GM12892 (cell line): ENCODE results near the gene PTPA.

Experiments
- DNase-seq: peaks from one replicate; pipeline ENCODE4 v3.0.0; 2011; ENCODE audit not compliant: insufficient read length
- FAIRE-seq: peaks from 2 replicates; lab custom pipeline; 2011; peaks lifted over from hg19 to GRCh38; lab: Jason Lieb, UNC
- POLR2A ChIP-seq: IDR thresholded peaks from 2 replicates; pipeline ENCODE4 v1.6.1; 2011; ENCODE audit warnings: low read depth, low read length, control low read depth
- POLR2AphosphoS5 ChIP-seq: IDR thresholded peaks from 2 replicates; pipeline ENCODE4 v1.6.1; 2011; ENCODE audit warnings: low read depth, low read length, control low read depth
- TAF1 ChIP-seq: IDR thresholded peaks from 2 replicates; pipeline ENCODE4 v1.6.1; 2011; ENCODE audit warnings: low read depth, mild to moderate bottlenecking, control low read depth, low read length, borderline replicate concordance

PTPA gene

DNA sequence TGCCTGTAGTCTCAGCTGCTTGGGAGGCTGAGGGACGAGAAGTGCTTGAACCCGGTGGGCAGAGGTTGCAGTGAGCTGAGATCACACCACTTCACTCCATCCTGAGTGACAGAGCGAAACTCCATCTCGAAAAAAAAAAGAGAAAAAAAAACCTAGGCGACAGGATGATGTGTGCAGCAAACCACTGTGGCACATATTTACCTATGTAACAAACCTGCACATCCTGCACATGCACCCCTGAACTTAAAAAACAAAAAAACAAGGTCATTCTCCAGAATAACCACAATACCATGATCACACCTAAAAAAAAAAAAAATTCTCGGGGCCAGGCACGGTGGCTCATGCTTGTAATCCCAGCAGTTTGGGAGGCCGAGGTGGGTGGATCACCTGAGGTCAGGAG is 37.8 kb upstream of the PTPA start:
- no peak for FAIRE-seq
- no peak for TF ChIP-seq POLR2AphosphoS5
- no peak for TF ChIP-seq TAF1
- TF ChIP-seq POLR2A = no peak
- no peak for DNase-seq

- DNase-seq (no peak), FAIRE-seq (no peak)
- no peak for TF ChIP-seq POLR2A
Measured at GRCh38 chr9:129074106-129074505, 37.1 kb upstream of the PTPA start.

DNA sequence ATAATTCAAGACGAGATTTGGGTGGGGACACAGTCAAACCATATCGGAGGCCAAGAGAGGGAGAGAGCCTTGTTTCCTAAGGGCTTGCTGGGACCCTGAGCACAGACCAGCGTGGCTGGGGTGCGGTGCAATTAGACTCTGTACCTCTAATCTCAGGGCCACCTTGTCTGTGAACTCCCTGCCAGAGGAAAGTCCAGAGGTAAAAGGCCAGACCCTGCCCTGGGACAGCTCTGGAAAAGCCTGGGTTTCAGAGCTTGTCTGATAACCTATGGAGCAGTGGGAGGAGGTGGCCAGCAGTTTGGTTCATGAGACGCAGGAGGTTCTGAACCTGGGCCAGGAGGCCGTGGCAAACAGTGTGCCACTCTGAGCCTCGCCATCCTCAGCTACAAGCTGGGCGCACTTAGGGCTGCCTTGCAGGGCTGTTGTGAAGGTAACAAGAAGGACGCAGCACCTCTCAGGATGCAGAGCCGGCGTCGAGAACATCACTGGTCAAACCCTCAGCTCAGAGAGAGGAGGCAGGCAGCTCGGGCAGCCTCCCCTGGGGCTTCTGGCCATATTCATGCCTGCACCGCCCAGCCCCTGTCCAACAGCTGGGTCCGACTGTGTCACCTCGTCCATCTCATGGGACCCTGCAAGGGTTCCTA is 35.1 kb upstream of the PTPA start:
- no peak for TF ChIP-seq POLR2A
- no peak for TF ChIP-seq TAF1
- no peak for TF ChIP-seq POLR2AphosphoS5
- FAIRE-seq (no peak), DNase-seq (no peak)

- DNase-seq (no peak), FAIRE-seq (no peak)
- TF ChIP-seq POLR2AphosphoS5 (no peak), TAF1 (no peak), POLR2A (no peak)
Measured at GRCh38 chr9:129076640-129077037, 34.6 kb upstream of the PTPA start.

DNA sequence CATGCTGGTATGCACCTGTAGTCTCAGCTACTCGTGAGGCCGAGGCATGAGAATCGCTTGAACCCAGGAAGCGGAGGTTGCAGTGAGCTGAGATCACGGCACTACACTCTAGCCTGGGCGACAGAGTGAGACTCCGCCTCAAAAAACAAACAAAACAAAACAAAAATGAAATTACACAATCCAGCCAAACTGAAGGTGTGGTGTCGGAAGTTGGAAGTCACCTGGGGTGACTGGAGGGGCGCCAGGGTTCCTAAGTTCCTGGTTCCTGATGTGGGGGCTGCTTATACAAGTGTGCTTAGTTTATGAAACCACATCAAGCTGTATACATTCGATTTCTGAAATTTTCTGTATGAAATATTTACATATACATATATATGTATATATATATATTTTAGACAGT is 34.0 kb upstream of the PTPA start:
- DNase-seq (no peak), FAIRE-seq (no peak)
- TF ChIP-seq POLR2AphosphoS5 = no peak
- TF ChIP-seq TAF1 = no peak
- TF ChIP-seq POLR2A = no peak

GRCh38 chr9:129078691-129079503 is 32.3 kb upstream of the PTPA start:
- FAIRE-seq (no peak), DNase-seq (no peak)
- no peak for TF ChIP-seq POLR2AphosphoS5
- TF ChIP-seq POLR2A = no peak
- no peak for TF ChIP-seq TAF1

- TF ChIP-seq POLR2A (no peak), POLR2AphosphoS5 (no peak), TAF1 (no peak)
- FAIRE-seq (no peak), DNase-seq (no peak)
Measured at GRCh38 chr9:129079829-129080228, 31.4 kb upstream of the PTPA start.

DNA sequence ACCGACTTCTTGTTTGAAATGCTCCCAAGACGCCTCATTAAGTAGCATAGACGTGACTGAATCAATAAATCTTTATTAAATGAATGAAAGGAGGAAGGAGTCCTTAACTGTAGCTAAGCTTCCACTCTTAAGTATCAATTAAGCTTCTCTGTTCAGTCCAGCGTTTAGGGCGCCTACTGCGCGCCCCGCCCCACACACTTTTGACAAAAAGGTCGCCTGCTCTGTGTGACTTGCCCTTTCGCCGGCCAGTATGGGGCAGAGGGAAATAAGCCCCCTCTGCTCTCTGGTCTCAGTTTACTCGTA is 31.0 kb upstream of the PTPA start:
- TF ChIP-seq TAF1 (no peak), POLR2AphosphoS5 (no peak), POLR2A (no peak)
- DNase-seq (no peak), FAIRE-seq (no peak)

GRCh38 chr9:129080601-129081387 is 30.4 kb upstream of the PTPA start, which contains the start of gene DOLPP1:
TSS of gene DOLPP1 (plus strand) at chr9:129081111. CDS start at chr9:129081132, 21 bp downstream.
- DNase-seq (peak; percentile 100), FAIRE-seq (peak; percentile 98)
- peak; percentile 84; the same call in 1 of the 2 replicates for TF ChIP-seq POLR2A
- peak; percentile 83 for TF ChIP-seq POLR2AphosphoS5
- TF ChIP-seq TAF1 = peak; percentile 15; the same call in 1 of the 2 replicates

GRCh38 chr9:129081388-129081904 is 29.8 kb upstream of the PTPA start:
- FAIRE-seq (no peak), DNase-seq (peak; percentile 98)
- TF ChIP-seq TAF1 = no peak
- TF ChIP-seq POLR2AphosphoS5 = no peak; the same call in 1 of the 2 replicates
- peak; percentile 39; the same call in 1 of the 2 replicates for TF ChIP-seq POLR2A

DNA sequence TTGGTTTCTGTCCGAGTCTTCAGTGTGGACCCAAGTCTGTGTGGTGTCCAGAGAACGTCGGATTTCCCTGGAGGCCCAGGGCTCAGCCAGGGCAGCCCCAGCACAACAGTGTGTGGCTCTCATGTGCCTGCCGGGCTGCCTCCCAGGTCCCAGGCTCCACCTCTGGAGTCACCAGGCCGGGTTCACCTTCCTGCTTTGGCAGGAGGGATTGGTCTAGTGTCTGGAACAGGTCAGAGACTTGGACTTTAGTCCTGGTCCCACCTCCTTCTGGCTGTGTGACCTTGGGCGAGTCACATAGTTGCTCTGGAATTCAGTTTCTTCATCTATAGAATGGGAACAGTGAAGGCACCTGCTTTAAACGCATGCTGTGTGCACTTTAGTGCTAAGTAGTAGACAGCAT is 27.1 kb upstream of the PTPA start:
- DNase-seq (no peak), FAIRE-seq (no peak)
- no peak for TF ChIP-seq POLR2AphosphoS5
- TF ChIP-seq TAF1 = no peak
- no peak for TF ChIP-seq POLR2A
